ENCODE results near the gene ABL2. TPM values are rescaled to one million over a fixed set of nuclear protein-coding genes. Genes with fewer than 3 reads are reported as not detected.
"Not testable (repeated sequence)": the region's sequence is repeated elsewhere in the genome, so short reads cannot be mapped to it uniquely, and the experiment has no call there.

The ABL2 gene
- total RNA-seq, 1 donor from 2014 or later = 18.6 TPM

DNA sequence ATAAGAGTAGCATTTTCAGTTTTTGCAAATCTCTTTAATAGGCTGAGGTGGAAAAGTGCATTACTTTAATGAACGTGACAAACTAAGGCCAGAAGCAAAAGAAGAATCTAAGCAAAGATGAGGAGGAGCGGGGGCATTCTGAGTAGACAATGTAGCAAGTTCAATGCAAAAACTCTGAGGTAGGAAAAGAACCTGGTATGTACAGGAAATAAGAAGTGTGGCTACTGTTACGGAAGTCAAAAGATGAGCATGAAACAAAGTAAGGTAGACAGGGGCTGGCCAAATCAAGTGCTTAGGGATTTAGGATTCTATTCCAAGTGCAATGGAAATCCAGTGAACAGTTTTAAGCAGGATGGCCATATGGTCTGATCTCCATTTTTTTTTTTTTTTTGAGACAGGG is 84.0 kb downstream of the ABL2 start:
- no peak for DNase-seq (ENCODE audit: extremely low spot score, unreplicated experiment)
- H3K4me3 Mint-ChIP-seq = no peak overlapping the region
- no peak overlapping the region for H3K27ac Mint-ChIP-seq
- peaks cover 8% of the 10 kb centered on the region for H3K4me1 Mint-ChIP-seq (ENCODE audit: unreplicated experiment)
- H3K27me3 Mint-ChIP-seq = no peaks in the 10 kb centered on the region
- H3K36me3 Mint-ChIP-seq = peaks cover 9% of the 10 kb centered on the region
- no peaks in the 10 kb centered on the region for H3K9me3 Mint-ChIP-seq
- TF ChIP-seq, protein P1, sequence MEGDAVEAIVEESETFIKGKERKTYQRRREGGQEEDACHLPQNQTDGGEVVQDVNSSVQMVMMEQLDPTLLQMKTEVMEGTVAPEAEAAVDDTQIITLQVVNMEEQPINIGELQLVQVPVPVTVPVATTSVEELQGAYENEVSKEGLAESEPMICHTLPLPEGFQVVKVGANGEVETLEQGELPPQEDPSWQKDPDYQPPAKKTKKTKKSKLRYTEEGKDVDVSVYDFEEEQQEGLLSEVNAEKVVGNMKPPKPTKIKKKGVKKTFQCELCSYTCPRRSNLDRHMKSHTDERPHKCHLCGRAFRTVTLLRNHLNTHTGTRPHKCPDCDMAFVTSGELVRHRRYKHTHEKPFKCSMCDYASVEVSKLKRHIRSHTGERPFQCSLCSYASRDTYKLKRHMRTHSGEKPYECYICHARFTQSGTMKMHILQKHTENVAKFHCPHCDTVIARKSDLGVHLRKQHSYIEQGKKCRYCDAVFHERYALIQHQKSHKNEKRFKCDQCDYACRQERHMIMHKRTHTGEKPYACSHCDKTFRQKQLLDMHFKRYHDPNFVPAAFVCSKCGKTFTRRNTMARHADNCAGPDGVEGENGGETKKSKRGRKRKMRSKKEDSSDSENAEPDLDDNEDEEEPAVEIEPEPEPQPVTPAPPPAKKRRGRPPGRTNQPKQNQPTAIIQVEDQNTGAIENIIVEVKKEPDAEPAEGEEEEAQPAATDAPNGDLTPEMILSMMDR (conservative IDR thresholded peaks at IDR 0.05) = no peak

DNA sequence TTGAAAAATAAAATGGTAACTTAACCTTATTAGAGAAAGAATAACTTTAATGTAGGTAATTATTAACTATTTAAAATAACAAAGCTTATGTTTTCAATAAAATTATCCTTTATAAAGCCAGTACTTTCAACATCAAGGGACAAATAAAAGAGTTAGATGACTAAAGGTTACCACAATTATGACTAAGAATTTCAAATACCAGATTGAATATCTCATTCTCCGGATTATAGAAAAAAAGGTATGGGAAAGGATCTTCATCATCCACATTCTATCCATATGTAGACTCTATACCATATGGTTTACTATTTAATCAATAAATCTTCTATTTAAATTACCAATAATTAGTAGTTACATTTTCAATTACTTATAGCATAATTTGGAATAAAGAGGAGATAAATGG is 84.9 kb downstream of the ABL2 start:
- H3K4me3 Mint-ChIP-seq = no peak overlapping the region
- TF ChIP-seq, protein P1 (conservative IDR thresholded peaks at IDR 0.05) = no peak
- no peak overlapping the region for H3K27ac Mint-ChIP-seq
- H3K4me1 Mint-ChIP-seq (ENCODE audit: unreplicated experiment) = peaks cover 8% of the 10 kb centered on the region
- no peaks in the 10 kb centered on the region for H3K27me3 Mint-ChIP-seq
- H3K36me3 Mint-ChIP-seq = peaks cover 11% of the 10 kb centered on the region
- no peaks in the 10 kb centered on the region for H3K9me3 Mint-ChIP-seq
- DNase-seq (ENCODE audit: extremely low spot score, unreplicated experiment) = no peak

DNA sequence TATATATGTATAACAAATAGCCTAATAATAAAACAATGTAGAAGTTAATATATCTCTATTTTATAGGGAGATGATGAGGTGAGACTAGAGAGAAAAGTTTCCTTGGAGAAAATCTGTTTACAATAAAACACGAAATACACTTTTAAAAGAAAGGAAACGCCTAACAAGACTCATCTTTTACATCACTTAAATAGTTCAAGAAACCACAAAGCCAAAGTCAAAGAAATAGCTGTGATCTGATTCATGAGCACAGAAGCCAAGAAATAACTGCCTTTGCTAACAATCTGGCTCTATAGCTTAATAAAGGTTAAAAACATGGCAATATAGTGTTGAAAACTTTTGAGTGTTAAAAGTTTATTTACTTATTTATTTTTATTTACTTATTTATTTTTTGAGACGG is 86.2 kb downstream of the ABL2 start:
- peaks cover 8% of the 10 kb centered on the region for H3K4me1 Mint-ChIP-seq (ENCODE audit: unreplicated experiment)
- no peak overlapping the region for H3K27ac Mint-ChIP-seq
- TF ChIP-seq, protein P1 (conservative IDR thresholded peaks at IDR 0.05) = no peak
- H3K9me3 Mint-ChIP-seq = no peaks in the 10 kb centered on the region
- DNase-seq (ENCODE audit: extremely low spot score, unreplicated experiment) = no peak
- peaks cover 14% of the 10 kb centered on the region for H3K36me3 Mint-ChIP-seq
- no peak overlapping the region for H3K4me3 Mint-ChIP-seq
- no peaks in the 10 kb centered on the region for H3K27me3 Mint-ChIP-seq

DNA sequence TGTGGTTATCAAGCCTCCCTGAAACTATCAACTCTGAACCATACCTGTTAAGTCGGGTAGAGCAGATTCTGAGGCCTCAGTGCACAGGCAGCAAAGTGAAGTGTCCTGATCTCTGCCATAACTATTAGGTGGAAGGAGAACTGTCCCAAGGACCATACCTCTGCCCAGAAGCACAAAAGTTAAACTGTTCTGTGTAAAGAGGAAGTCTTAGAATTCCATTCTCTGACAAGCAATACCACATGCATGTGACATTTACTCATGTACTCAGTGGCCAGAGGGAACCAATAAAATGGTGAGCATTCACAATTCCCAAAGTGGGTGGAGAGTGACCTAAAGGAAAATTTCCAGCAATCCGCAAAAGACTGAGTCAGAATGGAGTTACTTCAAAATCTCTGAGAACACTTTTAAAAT is 86.6 kb downstream of the ABL2 start:
- Mint-ChIP-seq H3K4me1 (ENCODE audit: unreplicated experiment) (peaks cover 8% of the 10 kb centered on the region), H3K4me3 (no peak overlapping the region), H3K27me3 (no peaks in the 10 kb centered on the region), H3K27ac (peak overlapping the region; percentile 9), H3K9me3 (no peaks in the 10 kb centered on the region), H3K36me3 (peaks cover 14% of the 10 kb centered on the region)
- TF ChIP-seq, protein P1 (conservative IDR thresholded peaks at IDR 0.05) = no peak
- no peak for DNase-seq (ENCODE audit: extremely low spot score, unreplicated experiment)

DNA sequence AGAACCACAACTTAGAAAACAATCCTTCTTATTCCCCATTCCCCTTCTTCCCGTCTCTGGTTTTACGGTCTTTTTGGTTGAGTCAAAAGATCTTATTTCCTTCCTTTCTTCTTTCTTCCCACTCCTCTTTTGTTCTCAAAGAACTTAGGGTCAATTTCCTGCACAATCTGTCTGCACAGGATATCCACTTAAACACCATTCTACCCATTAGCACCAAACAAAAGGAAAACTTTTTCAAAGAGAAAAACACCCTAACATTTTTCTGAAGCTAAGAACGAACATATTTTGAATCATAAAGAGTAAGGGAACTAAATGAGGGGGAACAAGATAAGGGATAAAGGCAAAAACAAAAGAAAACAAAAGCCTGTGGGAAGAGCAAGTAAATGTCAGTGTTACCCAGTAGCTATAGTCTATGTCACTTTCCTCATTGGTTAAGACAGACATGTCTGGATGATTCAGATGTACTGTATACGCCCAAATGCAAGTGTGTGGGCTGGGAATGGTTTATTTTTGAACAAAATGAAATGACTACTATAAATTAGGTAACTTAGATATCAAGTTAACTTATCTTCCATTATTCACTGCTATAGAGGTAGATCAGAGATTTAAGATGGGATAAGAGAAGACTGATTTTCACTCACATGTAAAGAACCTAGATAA is 87.8 kb downstream of the ABL2 start:
- H3K9me3 Mint-ChIP-seq = no peaks in the 10 kb centered on the region
- no peaks in the 10 kb centered on the region for H3K27me3 Mint-ChIP-seq
- peak overlapping the region; percentile 1 for H3K27ac Mint-ChIP-seq

DNA sequence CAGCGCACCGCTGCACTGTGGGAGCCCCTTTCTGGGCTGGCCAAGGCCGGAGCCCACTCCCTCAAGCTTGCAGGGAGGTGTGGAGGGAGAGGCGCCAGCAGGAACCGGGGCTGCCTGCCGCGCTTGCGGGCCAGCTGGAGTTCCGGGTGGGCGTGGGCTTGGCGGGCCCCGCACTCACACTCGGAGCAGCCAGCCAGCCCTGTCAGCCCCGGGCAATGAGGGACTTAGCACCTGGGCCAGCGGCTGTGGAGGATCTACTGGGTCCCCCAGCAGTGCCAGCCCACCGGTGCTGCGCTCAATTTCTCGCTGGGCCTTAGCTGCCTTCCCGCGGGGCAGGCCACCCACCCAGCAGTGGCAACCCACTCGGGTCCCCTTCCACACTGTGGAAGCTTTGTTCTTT is 90.7 kb downstream of the ABL2 start:
- peaks cover 14% of the 10 kb centered on the region for H3K36me3 Mint-ChIP-seq
- not testable (repeated sequence) for H3K27me3 Mint-ChIP-seq; H3K27ac Mint-ChIP-seq; DNase-seq (ENCODE audit: extremely low spot score, unreplicated experiment); H3K9me3 Mint-ChIP-seq; H3K4me3 Mint-ChIP-seq; H3K4me1 Mint-ChIP-seq (ENCODE audit: unreplicated experiment)

More for the DNA sequence above, 87.8 kb downstream of the ABL2 start:
- TF ChIP-seq, protein P1 (conservative IDR thresholded peaks at IDR 0.05) = no peak
- DNase-seq (ENCODE audit: extremely low spot score, unreplicated experiment) = no peak
- H3K4me3 Mint-ChIP-seq = no peak overlapping the region
- peaks cover 8% of the 10 kb centered on the region for H3K4me1 Mint-ChIP-seq (ENCODE audit: unreplicated experiment)
- peaks cover 14% of the 10 kb centered on the region for H3K36me3 Mint-ChIP-seq
